Amygdala (tissue), 56 donors: ENCODE measurements around the gene ACACA.
"Not testable (repeated sequence)": the region's sequence is repeated elsewhere in the genome, so short reads cannot be mapped to it uniquely, and the experiment has no call there.

Source experiments
- DNase-seq, 56 donors: peaks; one replicate each; lab custom pipeline; 2025; lab: John Stamatoyannopoulos, UW

ACACA gene

GRCh38 chr17:37188157-37188556 lies 218.5 kb downstream of the ACACA start:
- no peak for DNase-seq

GRCh38 chr17:37187262-37187661 lies 219.4 kb downstream of the ACACA start:
- no peak for DNase-seq

- no peak for DNase-seq
These were observed 223.7 kb downstream of the ACACA start for GRCh38 chr17:37182786-37183465.

- DNase-seq, result no peak
These were observed 226.3 kb downstream of the ACACA start for GRCh38 chr17:37180376-37180775.

GRCh38 chr17:37179893-37180292 lies 226.7 kb downstream of the ACACA start:
- no peak for DNase-seq

- peak in 19 of 56 donors; percentile 1 to 52 (median 11) for DNase-seq
These were observed 229.3 kb downstream of the ACACA start for GRCh38 chr17:37177254-37177870.

GRCh38 chr17:37176723-37177122 lies 229.9 kb downstream of the ACACA start:
- no peak for DNase-seq

- peak in 27 of 56 donors; percentile 1 to 68 (median 17) for DNase-seq
These were observed 232.4 kb downstream of the ACACA start for GRCh38 chr17:37174205-37174604.

GRCh38 chr17:37170881-37171425 lies 235.7 kb downstream of the ACACA start:
- DNase-seq, result no peak

- DNase-seq, result no peak
These were observed 237.8 kb downstream of the ACACA start for GRCh38 chr17:37168731-37169353.

GRCh38 chr17:37167756-37168155 lies 238.9 kb downstream of the ACACA start:
- DNase-seq, result no peak

GRCh38 chr17:37164057-37164456 lies 242.6 kb downstream of the ACACA start:
- DNase-seq, result no peak

GRCh38 chr17:37162800-37163199 lies 243.8 kb downstream of the ACACA start:
- no peak for DNase-seq

GRCh38 chr17:37160944-37161343 lies 245.7 kb downstream of the ACACA start:
- DNase-seq, result no peak

GRCh38 chr17:37158290-37158689 lies 248.3 kb downstream of the ACACA start:
- DNase-seq, result no peak

GRCh38 chr17:37148156-37148555 lies 258.5 kb downstream of the ACACA start:
- DNase-seq, result peak in 3 of 56 donors; percentile 7 to 13 (median 11)

- no peak for DNase-seq
These were observed 259.3 kb downstream of the ACACA start for GRCh38 chr17:37147301-37147812.

- no peak for DNase-seq
These were observed 260.3 kb downstream of the ACACA start for GRCh38 chr17:37146086-37147064.

GRCh38 chr17:37144075-37144701 lies 262.4 kb downstream of the ACACA start:
- no peak for DNase-seq

- DNase-seq, result not testable (repeated sequence)
These were observed 263.1 kb downstream of the ACACA start for GRCh38 chr17:37143558-37143957.
